ENCODE data around the gene TMEM232.
"Not testable (repeated sequence)": the region's sequence is repeated elsewhere in the genome, so short reads cannot be mapped to it uniquely, and the experiment has no call there.

TMEM232 gene

GRCh38 chr5:110536120-110537115 is 190.1 kb downstream of the TMEM232 start:
- H3K9me3 Mint-ChIP-seq (ENCODE audit: low read depth) = no peaks in the 10 kb centered on the region
- H3K4me3 Mint-ChIP-seq = no peak overlapping the region
- H3K27me3 Mint-ChIP-seq = no peaks in the 10 kb centered on the region
- H3K4me1 Mint-ChIP-seq (ENCODE audit: low read depth) = no peaks in the 10 kb centered on the region
- H3K36me3 Mint-ChIP-seq = no peaks in the 10 kb centered on the region
- no peak overlapping the region for H3K27ac Mint-ChIP-seq

GRCh38 chr5:110535146-110535545 is 191.3 kb downstream of the TMEM232 start:
- H3K36me3 Mint-ChIP-seq; H3K9me3 Mint-ChIP-seq (ENCODE audit: low read depth); H3K27me3 Mint-ChIP-seq; H3K4me3 Mint-ChIP-seq; H3K4me1 Mint-ChIP-seq (ENCODE audit: low read depth); H3K27ac Mint-ChIP-seq: not testable (repeated sequence)

GRCh38 chr5:110525762-110526161 is 200.7 kb downstream of the TMEM232 start:
- H3K4me1 Mint-ChIP-seq (ENCODE audit: low read depth) = no peaks in the 10 kb centered on the region
- no peaks in the 10 kb centered on the region for H3K9me3 Mint-ChIP-seq (ENCODE audit: low read depth)
- no peak overlapping the region for H3K27ac Mint-ChIP-seq
- H3K36me3 Mint-ChIP-seq = peaks cover 3% of the 10 kb centered on the region
- H3K4me3 Mint-ChIP-seq = no peak overlapping the region
- H3K27me3 Mint-ChIP-seq = peaks cover 2% of the 10 kb centered on the region

- no peak overlapping the region for H3K4me3 Mint-ChIP-seq
Observed at GRCh38 chr5:110517396-110517795, 209.1 kb downstream of the TMEM232 start.

GRCh38 chr5:110514030-110514429 is 212.4 kb downstream of the TMEM232 start:
- peaks cover 2% of the 10 kb centered on the region for H3K36me3 Mint-ChIP-seq

More at GRCh38 chr5:110517396-110517795, 209.1 kb downstream of the TMEM232 start:
- Mint-ChIP-seq H3K36me3 (peaks cover 2% of the 10 kb centered on the region), H3K9me3 (ENCODE audit: low read depth) (no peaks in the 10 kb centered on the region), H3K27ac (no peak overlapping the region), H3K27me3 (peaks cover 2% of the 10 kb centered on the region), H3K4me1 (ENCODE audit: low read depth) (no peaks in the 10 kb centered on the region)

GRCh38 chr5:110512266-110512665 is 214.2 kb downstream of the TMEM232 start:
- Mint-ChIP-seq H3K4me3 (no peak overlapping the region), H3K9me3 (ENCODE audit: low read depth) (no peaks in the 10 kb centered on the region), H3K4me1 (ENCODE audit: low read depth) (no peaks in the 10 kb centered on the region), H3K36me3 (peaks cover 2% of the 10 kb centered on the region), H3K27me3 (no peaks in the 10 kb centered on the region), H3K27ac (no peak overlapping the region)

More at GRCh38 chr5:110514030-110514429, 212.4 kb downstream of the TMEM232 start:
- H3K4me3 Mint-ChIP-seq = no peak overlapping the region
- H3K9me3 Mint-ChIP-seq (ENCODE audit: low read depth) = no peaks in the 10 kb centered on the region
- peaks cover 2% of the 10 kb centered on the region for H3K27me3 Mint-ChIP-seq
- H3K27ac Mint-ChIP-seq = no peak overlapping the region
- no peaks in the 10 kb centered on the region for H3K4me1 Mint-ChIP-seq (ENCODE audit: low read depth)

GRCh38 chr5:110510146-110510545 is 216.3 kb downstream of the TMEM232 start:
- H3K36me3 Mint-ChIP-seq = peaks cover 2% of the 10 kb centered on the region

GRCh38 chr5:110507972-110508371 is 218.5 kb downstream of the TMEM232 start:
- Mint-ChIP-seq H3K27me3 (peaks cover 3% of the 10 kb centered on the region), H3K27ac (no peak overlapping the region), H3K36me3 (peaks cover 2% of the 10 kb centered on the region), H3K9me3 (ENCODE audit: low read depth) (no peaks in the 10 kb centered on the region), H3K4me3 (no peak overlapping the region), H3K4me1 (ENCODE audit: low read depth) (no peaks in the 10 kb centered on the region)

More at GRCh38 chr5:110510146-110510545, 216.3 kb downstream of the TMEM232 start:
- no peaks in the 10 kb centered on the region for H3K9me3 Mint-ChIP-seq (ENCODE audit: low read depth)
- H3K27me3 Mint-ChIP-seq = peaks cover under 1% of the 10 kb centered on the region
- H3K4me3 Mint-ChIP-seq = no peak overlapping the region
- H3K27ac Mint-ChIP-seq = no peak overlapping the region
- no peaks in the 10 kb centered on the region for H3K4me1 Mint-ChIP-seq (ENCODE audit: low read depth)

- Mint-ChIP-seq H3K4me1 (ENCODE audit: low read depth) (no peaks in the 10 kb centered on the region), H3K27me3 (peaks cover 3% of the 10 kb centered on the region), H3K36me3 (no peaks in the 10 kb centered on the region), H3K4me3 (no peak overlapping the region), H3K27ac (no peak overlapping the region), H3K9me3 (ENCODE audit: low read depth) (no peaks in the 10 kb centered on the region)
Observed at GRCh38 chr5:110506378-110506777, 220.1 kb downstream of the TMEM232 start.

GRCh38 chr5:110496276-110496675 is 230.2 kb downstream of the TMEM232 start:
- Mint-ChIP-seq H3K27me3 (no peaks in the 10 kb centered on the region), H3K27ac (no peak overlapping the region), H3K36me3 (no peaks in the 10 kb centered on the region), H3K9me3 (ENCODE audit: low read depth) (no peaks in the 10 kb centered on the region), H3K4me1 (ENCODE audit: low read depth) (no peaks in the 10 kb centered on the region), H3K4me3 (no peak overlapping the region)

GRCh38 chr5:110492446-110492845 is 234.0 kb downstream of the TMEM232 start:
- no peaks in the 10 kb centered on the region for H3K36me3 Mint-ChIP-seq
- no peak overlapping the region for H3K27ac Mint-ChIP-seq
- no peak overlapping the region for H3K4me3 Mint-ChIP-seq
- H3K27me3 Mint-ChIP-seq = no peaks in the 10 kb centered on the region
- no peaks in the 10 kb centered on the region for H3K9me3 Mint-ChIP-seq (ENCODE audit: low read depth)
- H3K4me1 Mint-ChIP-seq (ENCODE audit: low read depth) = no peaks in the 10 kb centered on the region

GRCh38 chr5:110478895-110479294 is 247.6 kb downstream of the TMEM232 start:
- Mint-ChIP-seq H3K4me3 (no peak overlapping the region), H3K27me3 (peaks cover 1% of the 10 kb centered on the region), H3K36me3 (no peaks in the 10 kb centered on the region), H3K27ac (no peak overlapping the region), H3K4me1 (ENCODE audit: low read depth) (no peaks in the 10 kb centered on the region), H3K9me3 (ENCODE audit: low read depth) (peaks cover 4% of the 10 kb centered on the region)

GRCh38 chr5:110477911-110478310 is 248.6 kb downstream of the TMEM232 start:
- Mint-ChIP-seq H3K27me3 (peaks cover 1% of the 10 kb centered on the region), H3K4me1 (ENCODE audit: low read depth) (no peaks in the 10 kb centered on the region), H3K36me3 (peaks cover 2% of the 10 kb centered on the region), H3K9me3 (ENCODE audit: low read depth) (peaks cover 5% of the 10 kb centered on the region), H3K4me3 (no peak overlapping the region), H3K27ac (no peak overlapping the region)

- no peak overlapping the region for H3K27ac Mint-ChIP-seq
- peaks cover 6% of the 10 kb centered on the region for H3K36me3 Mint-ChIP-seq
- H3K27me3 Mint-ChIP-seq = peaks cover 1% of the 10 kb centered on the region
- peaks cover 16% of the 10 kb centered on the region for H3K9me3 Mint-ChIP-seq (ENCODE audit: low read depth)
- no peak overlapping the region for H3K4me3 Mint-ChIP-seq
- H3K4me1 Mint-ChIP-seq (ENCODE audit: low read depth) = no peaks in the 10 kb centered on the region
Observed at GRCh38 chr5:110476164-110476563, 250.3 kb downstream of the TMEM232 start.

- H3K27me3 Mint-ChIP-seq = peaks cover 1% of the 10 kb centered on the region
- no peaks in the 10 kb centered on the region for H3K4me1 Mint-ChIP-seq (ENCODE audit: low read depth)
- H3K36me3 Mint-ChIP-seq = peaks cover 12% of the 10 kb centered on the region
- no peak overlapping the region for H3K4me3 Mint-ChIP-seq
- peaks cover 23% of the 10 kb centered on the region for H3K9me3 Mint-ChIP-seq (ENCODE audit: low read depth)
- no peak overlapping the region for H3K27ac Mint-ChIP-seq
Observed at GRCh38 chr5:110475529-110475928, 250.9 kb downstream of the TMEM232 start.

Data from activated naive CD8-positive, alpha-beta T cell (primary cell).